ENCODE measurements around the gene BEND5.
A peak's percentile ranks its signal among the peaks of the same experiment; 100 is the strongest.

The BEND5 gene

DNA sequence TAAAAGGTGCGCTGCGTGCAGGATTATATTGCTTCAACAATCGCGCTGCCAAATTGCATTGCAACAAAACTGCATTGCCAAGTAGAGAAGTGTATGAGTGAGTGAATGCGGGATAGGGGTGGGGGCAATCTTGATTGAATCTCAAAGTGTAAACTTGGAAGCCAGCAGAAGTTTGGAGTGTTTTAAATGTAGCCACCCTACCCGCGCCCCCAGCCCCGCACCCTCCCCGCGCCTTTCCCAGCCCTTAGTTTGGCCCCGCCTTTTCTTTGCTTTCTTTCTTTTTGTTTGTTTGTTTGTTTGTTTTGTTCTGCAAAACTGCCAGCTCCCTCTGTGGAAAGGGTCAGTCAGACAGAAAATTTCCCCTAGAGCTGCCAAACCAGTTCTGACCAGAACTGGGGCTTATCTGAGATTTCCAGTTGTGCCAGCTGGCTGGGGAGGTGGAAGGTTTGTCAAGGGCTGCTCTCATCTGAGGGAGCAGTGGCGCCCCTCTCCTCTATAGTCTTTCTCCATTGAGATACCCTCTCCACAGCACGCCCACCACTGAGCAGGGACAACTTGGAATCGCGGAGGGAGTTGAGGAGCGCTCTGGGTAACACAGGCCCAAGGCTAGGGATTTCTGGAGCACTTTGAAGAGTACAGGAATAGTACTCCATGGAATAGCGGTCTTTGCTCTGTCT is 666 bp upstream of the BEND5 start:
- ATAC-seq: no peak
- Mint-ChIP-seq H3K9me3 (no peaks in the 10 kb centered on the region), H3K36me3 (peaks cover 2% of the 10 kb centered on the region), H3K27me3 (no peaks in the 10 kb centered on the region), H3K4me3 (peak overlapping the region; percentile 88), H3K27ac (peak overlapping the region; percentile 91), H3K4me1 (peaks cover 52% of the 10 kb centered on the region)

GRCh38 chr1:48775831-48776392 is 779 bp downstream of the BEND5 start:
- peak overlapping the region; percentile 94 for H3K4me3 Mint-ChIP-seq
- peak; percentile 46 for ATAC-seq
- no peaks in the 10 kb centered on the region for H3K9me3 Mint-ChIP-seq
- H3K27me3 Mint-ChIP-seq: no peaks in the 10 kb centered on the region
- peaks cover 63% of the 10 kb centered on the region for H3K4me1 Mint-ChIP-seq
- peak overlapping the region; percentile 91 for H3K27ac Mint-ChIP-seq
- H3K36me3 Mint-ChIP-seq: peaks cover 11% of the 10 kb centered on the region

GRCh38 chr1:48773133-48773532 is 3.6 kb downstream of the BEND5 start:
- Mint-ChIP-seq H3K27me3 (no peaks in the 10 kb centered on the region), H3K4me3 (peak overlapping the region; percentile 1), H3K27ac (peak overlapping the region; percentile 91), H3K36me3 (peaks cover 19% of the 10 kb centered on the region), H3K4me1 (peaks cover 86% of the 10 kb centered on the region), H3K9me3 (no peaks in the 10 kb centered on the region)
- peak; percentile 13 for ATAC-seq

- ATAC-seq: no peak
- H3K36me3 Mint-ChIP-seq: peaks cover 19% of the 10 kb centered on the region
- no peaks in the 10 kb centered on the region for H3K27me3 Mint-ChIP-seq
- H3K4me1 Mint-ChIP-seq: peaks cover 86% of the 10 kb centered on the region
- peak overlapping the region; percentile 91 for H3K27ac Mint-ChIP-seq
- no peak overlapping the region for H3K4me3 Mint-ChIP-seq
- no peaks in the 10 kb centered on the region for H3K9me3 Mint-ChIP-seq
These were observed 4.5 kb downstream of the BEND5 start for GRCh38 chr1:48772211-48772610.

DNA sequence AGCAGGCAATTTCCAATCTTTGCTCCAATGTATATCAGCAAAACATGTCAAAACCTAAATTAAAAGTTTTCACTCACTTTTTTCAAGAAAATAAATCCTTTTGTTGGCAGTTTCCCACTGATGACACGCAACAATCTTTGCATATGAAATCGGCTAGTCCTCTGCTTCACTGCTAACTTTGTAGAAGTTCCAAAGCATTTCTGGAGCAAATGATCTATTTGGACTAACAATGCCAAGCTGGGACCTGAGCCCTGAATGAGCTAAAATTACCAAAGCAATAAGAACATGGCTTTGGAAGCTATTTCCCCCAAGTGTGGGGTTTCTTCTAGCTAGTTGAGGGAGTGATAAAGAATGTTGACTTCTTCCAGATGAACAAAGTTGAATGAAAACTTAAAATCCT is 5.1 kb downstream of the BEND5 start:
- Mint-ChIP-seq H3K9me3 (no peaks in the 10 kb centered on the region), H3K36me3 (peaks cover 24% of the 10 kb centered on the region), H3K27ac (peak overlapping the region; percentile 91), H3K27me3 (no peaks in the 10 kb centered on the region), H3K4me1 (peaks cover 90% of the 10 kb centered on the region), H3K4me3 (no peak overlapping the region)
- ATAC-seq: no peak

- Mint-ChIP-seq H3K27ac (peak overlapping the region; percentile 64), H3K36me3 (peaks cover 55% of the 10 kb centered on the region), H3K9me3 (no peaks in the 10 kb centered on the region), H3K27me3 (no peaks in the 10 kb centered on the region), H3K4me1 (peaks cover 86% of the 10 kb centered on the region), H3K4me3 (no peak overlapping the region)
- ATAC-seq: no peak
These were observed 8.6 kb downstream of the BEND5 start for GRCh38 chr1:48767975-48768510.

- H3K9me3 Mint-ChIP-seq: no peaks in the 10 kb centered on the region
- H3K27me3 Mint-ChIP-seq: no peaks in the 10 kb centered on the region
- no peak overlapping the region for H3K27ac Mint-ChIP-seq
- no peak overlapping the region for H3K4me3 Mint-ChIP-seq
- H3K36me3 Mint-ChIP-seq: peaks cover 47% of the 10 kb centered on the region
- peaks cover 86% of the 10 kb centered on the region for H3K4me1 Mint-ChIP-seq
- no peak for ATAC-seq
These were observed 11.4 kb downstream of the BEND5 start for GRCh38 chr1:48765335-48765734.

GRCh38 chr1:48761986-48762385 is 14.7 kb downstream of the BEND5 start:
- H3K27me3 Mint-ChIP-seq: no peaks in the 10 kb centered on the region
- H3K4me3 Mint-ChIP-seq: no peak overlapping the region
- H3K4me1 Mint-ChIP-seq: peaks cover 85% of the 10 kb centered on the region
- ATAC-seq: no peak
- H3K27ac Mint-ChIP-seq: peak overlapping the region; percentile 70
- H3K9me3 Mint-ChIP-seq: no peaks in the 10 kb centered on the region
- peaks cover 73% of the 10 kb centered on the region for H3K36me3 Mint-ChIP-seq

DNA sequence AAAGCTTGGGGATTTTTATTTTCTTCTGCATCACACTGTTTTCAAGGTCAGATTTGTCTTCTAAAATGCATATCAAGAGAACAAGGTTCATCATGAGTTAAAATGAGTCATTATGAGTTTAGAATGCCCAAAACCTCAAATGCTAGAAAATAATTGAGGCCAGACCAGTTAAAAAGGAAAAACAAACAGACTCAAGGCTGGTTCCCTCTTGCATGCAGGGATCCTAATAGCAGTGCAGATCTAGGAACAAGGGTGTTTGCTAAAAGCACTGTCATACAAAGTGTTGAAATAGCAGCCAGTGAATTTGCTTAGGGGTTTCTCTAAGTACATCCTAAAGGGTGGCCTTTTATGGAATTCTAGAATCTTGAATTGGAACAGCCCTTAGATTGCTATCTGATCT is 15.3 kb downstream of the BEND5 start:
- Mint-ChIP-seq H3K4me1 (peaks cover 85% of the 10 kb centered on the region), H3K27ac (peak overlapping the region; percentile 70), H3K27me3 (no peaks in the 10 kb centered on the region)

GRCh38 chr1:48760857-48761256 is 15.8 kb downstream of the BEND5 start:
- peak; percentile 68 for ATAC-seq
- Mint-ChIP-seq H3K27me3 (no peaks in the 10 kb centered on the region), H3K27ac (peak overlapping the region; percentile 70), H3K4me1 (peaks cover 85% of the 10 kb centered on the region), H3K9me3 (no peaks in the 10 kb centered on the region), H3K4me3 (peak overlapping the region; percentile 6), H3K36me3 (peaks cover 72% of the 10 kb centered on the region)

More for the DNA sequence above, 15.3 kb downstream of the BEND5 start:
- no peak for ATAC-seq
- H3K9me3 Mint-ChIP-seq: no peaks in the 10 kb centered on the region
- peaks cover 72% of the 10 kb centered on the region for H3K36me3 Mint-ChIP-seq
- no peak overlapping the region for H3K4me3 Mint-ChIP-seq

GRCh38 chr1:48758976-48759375 is 17.7 kb downstream of the BEND5 start:
- Mint-ChIP-seq H3K27ac (peak overlapping the region; percentile 67), H3K36me3 (peaks cover 77% of the 10 kb centered on the region), H3K4me1 (peaks cover 88% of the 10 kb centered on the region), H3K4me3 (no peak overlapping the region), H3K9me3 (no peaks in the 10 kb centered on the region), H3K27me3 (no peaks in the 10 kb centered on the region)
- no peak for ATAC-seq

- H3K4me1 Mint-ChIP-seq: peaks cover 86% of the 10 kb centered on the region
- peak overlapping the region; percentile 67 for H3K27ac Mint-ChIP-seq
- peaks cover 67% of the 10 kb centered on the region for H3K36me3 Mint-ChIP-seq
- no peaks in the 10 kb centered on the region for H3K27me3 Mint-ChIP-seq
- no peaks in the 10 kb centered on the region for H3K9me3 Mint-ChIP-seq
- H3K4me3 Mint-ChIP-seq: no peak overlapping the region
- peak; percentile 74 for ATAC-seq
These were observed 19.3 kb downstream of the BEND5 start for GRCh38 chr1:48757363-48757762.

GRCh38 chr1:48756683-48757316 is 19.9 kb downstream of the BEND5 start:
- Mint-ChIP-seq H3K27ac (peak overlapping the region; percentile 67), H3K9me3 (no peaks in the 10 kb centered on the region), H3K4me1 (peaks cover 86% of the 10 kb centered on the region), H3K4me3 (peak overlapping the region; percentile 1), H3K27me3 (no peaks in the 10 kb centered on the region), H3K36me3 (peaks cover 70% of the 10 kb centered on the region)
- peak; percentile 60 for ATAC-seq

DNA sequence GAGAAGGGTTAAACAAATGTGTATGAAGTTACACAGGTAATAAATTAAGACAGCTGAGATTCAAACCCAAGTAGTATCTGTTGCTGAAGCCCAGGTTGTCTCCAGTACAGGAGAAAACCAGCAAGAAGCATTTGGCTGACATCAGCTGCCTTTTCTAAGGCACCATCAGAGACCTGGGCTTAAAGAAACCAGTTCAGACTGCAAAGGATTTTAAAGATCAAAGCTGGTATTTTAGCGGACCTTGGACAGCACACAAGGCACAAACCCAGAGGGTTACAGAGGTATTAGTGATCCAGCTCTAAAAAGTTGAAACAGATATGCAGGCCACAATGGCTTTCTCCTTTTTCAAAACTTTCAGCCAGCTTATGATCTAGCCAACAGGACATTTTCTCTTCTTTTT is 23.4 kb downstream of the BEND5 start:
- Mint-ChIP-seq H3K9me3 (no peaks in the 10 kb centered on the region), H3K27ac (peak overlapping the region; percentile 58), H3K36me3 (peaks cover 59% of the 10 kb centered on the region), H3K4me3 (no peak overlapping the region), H3K4me1 (peaks cover 78% of the 10 kb centered on the region), H3K27me3 (no peaks in the 10 kb centered on the region)
- no peak for ATAC-seq

GRCh38 chr1:48750109-48750508 is 26.6 kb downstream of the BEND5 start:
- Mint-ChIP-seq H3K27me3 (no peaks in the 10 kb centered on the region), H3K27ac (peak overlapping the region; percentile 77), H3K4me1 (peaks cover 54% of the 10 kb centered on the region), H3K9me3 (no peaks in the 10 kb centered on the region), H3K36me3 (peaks cover 49% of the 10 kb centered on the region), H3K4me3 (no peak overlapping the region)
- peak; percentile 99 for ATAC-seq
